Measurements from ENCODE around the gene C6orf89. TPM values are rescaled to one million over a fixed set of nuclear protein-coding genes. Genes with fewer than 3 reads are reported as not detected.

Gene C6orf89
- polyA plus RNA-seq, 3 donors: 19.2 to 37.5 (median 29.2) TPM

GRCh38 chr6:36844232-36845170 lies 41.3 kb upstream of the C6orf89 start:
- peaks cover 12 to 17% of the 10 kb centered on the region in 2 donors for H3K27me3 ChIP-seq (ENCODE audit: control insufficient read depth in 2 of 2, insufficient read depth in 2 of 2, low read length in 2 of 2)
- H3K27ac Mint-ChIP-seq: peak overlapping the region in 1 of 7 donors; percentile 55
- 96% methylated on average over 12 of the region's 19 CpGs for WGBS (ENCODE audit: insufficient coverage)

More at GRCh38 chr6:36844232-36845170, 41.3 kb upstream of the C6orf89 start:
- Histone ChIP-seq H3K36me3 (replicated peaks in 1 of 2; ENCODE audit: control insufficient read depth in 1 of 2, insufficient read depth in 2 of 2, low read length in 2 of 2) (no peaks in the 10 kb centered on the region), H3K4me1 (ENCODE audit: control insufficient read depth in 1 of 2, insufficient read depth in 2 of 2, low read length in 2 of 2) (peaks cover 31 to 40% of the 10 kb centered on the region in 2 donors), H3K9me3 (replicated peaks in 1 of 2; ENCODE audit: control insufficient read depth in 1 of 2, insufficient read depth in 1 of 2, low read length in 2 of 2) (peaks cover 0 to 10% of the 10 kb centered on the region in 2 donors), H3K4me2 (replicated peaks; ENCODE audit: extremely low read depth, low read length, poor library complexity, severe bottlenecking) (no peak overlapping the region), H3K4me3 (replicated peaks in 1 of 3; ENCODE audit: low read depth in 2 of 3, low read length in 3 of 3) (no peak overlapping the region), H2AFZ (ENCODE audit: insufficient read depth, low read depth, low read length, poor library complexity, severe bottlenecking) (no peak overlapping the region), H3K79me2 (ENCODE audit: insufficient read depth, low read length) (no peaks in the 10 kb centered on the region), H3K9ac (ENCODE audit: insufficient read depth, low read length, poor library complexity, severe bottlenecking) (no peak overlapping the region), H4K20me1 (ENCODE audit: insufficient read depth, low read length) (no peaks in the 10 kb centered on the region), H3K27ac (ENCODE audit: low read depth in 1 of 2, low read length in 2 of 2) (no peak overlapping the region)
- Mint-ChIP-seq H3K36me3 (peaks cover 2 to 6% of the 10 kb centered on the region in 2 donors), H3K9me3 (peaks cover 0 to 3% (median 2%) of the 10 kb centered on the region in 7 donors), H3K4me1 (peaks cover 40% of the 10 kb centered on the region), H3K27me3 (ENCODE audit: low read depth in 3 of 3) (peaks cover 21 to 32% (median 29%) of the 10 kb centered on the region in 3 donors), H3K4me3 (no peak overlapping the region)
- TF ChIP-seq CTCF (IDR thresholded peaks at IDR 0.05): no peak
- intact Hi-C loops (cut with micrococcal nuclease): loop anchor here (5.0 kb wide), 1 partner anchor 77 kb away; no protein-coding TSS in a partner anchor
- no peak for DNase-seq

All from CD14-positive monocyte (primary cell).